Muscle layer of colon (tissue), 2 donors: ENCODE measurements around the gene WFIKKN1.

Source experiments
- H3K27ac ChIP-seq: one replicate; pipeline ENCODE4 v1.7.0; 2013; ENCODE audit warnings: low read depth, mild to moderate bottlenecking, low read length, moderate library complexity
- H3K27me3 ChIP-seq, 2 donors: one replicate each; pipeline ENCODE4 v1.7.0; 2013; ENCODE audit warnings: low read length in 2 of 2, mild to moderate bottlenecking in 2 of 2; ENCODE audit not compliant: insufficient read depth in 2 of 2, control insufficient read depth in 1 of 2
- H3K36me3 ChIP-seq: one replicate; pipeline ENCODE4 v1.7.0; 2013; ENCODE audit warnings: mild to moderate bottlenecking, low read length; ENCODE audit not compliant: insufficient read depth
- H3K4me1 ChIP-seq: one replicate; pipeline ENCODE4 v1.7.0; 2013; ENCODE audit warnings: mild to moderate bottlenecking, low read length; ENCODE audit not compliant: insufficient read depth
- H3K4me3 ChIP-seq, 2 donors: one replicate each; pipeline ENCODE4 v1.7.0; 2013; ENCODE audit warnings: low read length in 2 of 2, low read depth in 1 of 2, mild to moderate bottlenecking in 1 of 2, moderate library complexity in 1 of 2
- H3K9ac ChIP-seq: one replicate; pipeline ENCODE4 v1.7.0; 2013; ENCODE audit warnings: low read length
- H3K9me3 ChIP-seq: one replicate; pipeline ENCODE4 v1.7.0; 2013; ENCODE audit warnings: mild to moderate bottlenecking, low read length
- donor health status: abdominal sarcoma.
- donor health status: Adenocarcinoma of cecum.

The WFIKKN1 gene

GRCh38 chr16:679814-680624 lies 49.2 kb downstream of the WFIKKN1 start, which contains the start of gene STUB1:
TSS of gene STUB1 (plus strand) at chr16:680410. CDS start at chr16:680526, 116 bp downstream.
- Histone ChIP-seq H3K9me3 (no peaks in the 10 kb centered on the region), H3K4me3 (peak within 1 kb of the TSS; percentile 65 to 68), H3K9ac (peak within 1 kb of the TSS; percentile 58), H3K4me1 (peaks cover 31% of the 10 kb centered on the region), H3K27ac (peak within 1 kb of the TSS; percentile 97), H3K36me3 (peaks cover 20% of the 10 kb centered on the region), H3K27me3 (peaks cover 0 to 4% of the 10 kb centered on the region in 2 donors)

- Histone ChIP-seq H3K9ac (peak overlapping the region; percentile 58), H3K27me3 (peaks cover 0 to 4% of the 10 kb centered on the region in 2 donors), H3K36me3 (peaks cover 20% of the 10 kb centered on the region), H3K4me3 (peak overlapping the region; percentile 65 to 68), H3K27ac (peak overlapping the region; percentile 91), H3K9me3 (no peaks in the 10 kb centered on the region), H3K4me1 (peaks cover 30% of the 10 kb centered on the region)
These were observed 49.8 kb downstream of the WFIKKN1 start for GRCh38 chr16:680625-680945.

DNA sequence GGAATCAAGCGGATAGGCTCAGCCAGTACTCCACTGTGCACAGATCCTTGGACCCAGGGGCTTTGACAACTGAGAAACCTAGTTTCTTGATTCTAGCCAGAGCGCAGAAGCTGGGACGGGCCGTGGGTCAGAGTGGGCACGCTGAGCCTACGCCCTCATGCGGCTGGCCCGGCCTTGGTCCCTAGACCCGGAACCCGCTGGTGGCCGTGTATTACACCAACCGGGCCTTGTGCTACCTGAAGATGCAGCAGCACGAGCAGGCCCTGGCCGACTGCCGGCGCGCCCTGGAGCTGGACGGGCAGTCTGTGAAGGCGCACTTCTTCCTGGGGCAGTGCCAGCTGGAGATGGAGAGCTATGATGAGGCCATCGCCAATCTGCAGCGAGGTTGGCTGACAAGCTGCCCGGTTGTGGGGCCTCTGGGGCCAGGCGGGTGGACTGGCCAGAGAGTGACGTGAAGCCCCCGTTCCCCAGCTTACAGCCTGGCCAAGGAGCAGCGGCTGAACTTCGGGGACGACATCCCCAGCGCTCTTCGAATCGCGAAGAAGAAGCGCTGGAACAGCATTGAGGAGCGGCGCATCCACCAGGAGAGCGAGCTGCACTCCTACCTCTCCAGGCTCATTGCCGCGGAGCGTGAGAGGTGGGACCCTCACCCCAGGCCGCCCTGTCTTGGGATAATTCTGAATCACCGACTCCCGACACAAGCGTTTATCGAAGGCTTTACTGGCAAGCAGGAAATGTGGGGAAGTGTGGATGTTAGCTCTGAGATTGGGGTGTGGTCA lies 50.4 kb downstream of the WFIKKN1 start:
- peak overlapping the region; percentile 65 to 68 for H3K4me3 ChIP-seq
- H3K36me3 ChIP-seq = peaks cover 20% of the 10 kb centered on the region
- H3K4me1 ChIP-seq = peaks cover 30% of the 10 kb centered on the region
- H3K9me3 ChIP-seq = no peaks in the 10 kb centered on the region
- H3K9ac ChIP-seq = peak overlapping the region; percentile 58
- peak overlapping the region; percentile 91 for H3K27ac ChIP-seq
- H3K27me3 ChIP-seq = peaks cover 0 to 4% of the 10 kb centered on the region in 2 donors

DNA sequence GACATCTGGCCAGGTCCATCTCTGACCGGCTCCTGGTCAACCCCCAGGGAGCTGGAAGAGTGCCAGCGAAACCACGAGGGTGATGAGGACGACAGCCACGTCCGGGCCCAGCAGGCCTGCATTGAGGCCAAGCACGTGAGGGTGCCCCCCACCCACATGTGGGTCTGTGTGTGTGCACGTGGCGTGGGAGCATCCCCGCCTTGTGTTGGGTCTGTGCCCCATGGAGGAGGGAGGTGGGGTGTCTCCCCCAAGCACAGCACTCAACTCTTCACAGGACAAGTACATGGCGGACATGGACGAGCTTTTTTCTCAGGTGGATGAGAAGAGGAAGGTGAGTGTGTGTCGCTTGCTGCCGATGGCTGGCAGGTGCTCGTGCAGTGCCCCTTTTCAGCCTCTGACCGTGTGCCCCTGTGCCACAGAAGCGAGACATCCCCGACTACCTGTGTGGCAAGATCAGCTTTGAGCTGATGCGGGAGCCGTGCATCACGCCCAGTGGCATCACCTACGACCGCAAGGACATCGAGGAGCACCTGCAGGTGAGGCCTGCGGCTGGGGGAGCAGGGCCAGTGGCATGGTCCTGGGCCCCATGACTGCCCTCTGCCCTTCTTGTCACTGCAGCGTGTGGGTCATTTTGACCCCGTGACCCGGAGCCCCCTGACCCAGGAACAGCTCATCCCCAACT lies 51.1 kb downstream of the WFIKKN1 start:
- no peaks in the 10 kb centered on the region for H3K9me3 ChIP-seq
- H3K4me3 ChIP-seq = peak overlapping the region in 1 of 2 donors; percentile 68
- H3K4me1 ChIP-seq = peaks cover 30% of the 10 kb centered on the region
- no peak overlapping the region for H3K9ac ChIP-seq
- peaks cover 20% of the 10 kb centered on the region for H3K36me3 ChIP-seq
- H3K27me3 ChIP-seq = peaks cover 0 to 4% of the 10 kb centered on the region in 2 donors
- no peak overlapping the region for H3K27ac ChIP-seq

GRCh38 chr16:682493-683395 lies 52.0 kb downstream of the WFIKKN1 start:
- Histone ChIP-seq H3K4me3 (peak overlapping the region in 1 of 2 donors; percentile 56), H3K9ac (no peak overlapping the region), H3K4me1 (peaks cover 30% of the 10 kb centered on the region), H3K27ac (no peak overlapping the region), H3K9me3 (no peaks in the 10 kb centered on the region), H3K36me3 (peaks cover 20% of the 10 kb centered on the region), H3K27me3 (no peaks in the 10 kb centered on the region)

- peaks cover 30% of the 10 kb centered on the region for H3K4me1 ChIP-seq
- H3K27ac ChIP-seq = peak overlapping the region; percentile 82
- no peak overlapping the region for H3K9ac ChIP-seq
These were observed 52.7 kb downstream of the WFIKKN1 start for GRCh38 chr16:683396-684070.

More at GRCh38 chr16:683396-684070, 52.7 kb downstream of the WFIKKN1 start:
- Histone ChIP-seq H3K4me3 (peak overlapping the region; percentile 56 to 83), H3K36me3 (peaks cover 20% of the 10 kb centered on the region), H3K9me3 (no peaks in the 10 kb centered on the region), H3K27me3 (no peaks in the 10 kb centered on the region)
